ENCODE measurements around the gene CDK14.

DNA sequence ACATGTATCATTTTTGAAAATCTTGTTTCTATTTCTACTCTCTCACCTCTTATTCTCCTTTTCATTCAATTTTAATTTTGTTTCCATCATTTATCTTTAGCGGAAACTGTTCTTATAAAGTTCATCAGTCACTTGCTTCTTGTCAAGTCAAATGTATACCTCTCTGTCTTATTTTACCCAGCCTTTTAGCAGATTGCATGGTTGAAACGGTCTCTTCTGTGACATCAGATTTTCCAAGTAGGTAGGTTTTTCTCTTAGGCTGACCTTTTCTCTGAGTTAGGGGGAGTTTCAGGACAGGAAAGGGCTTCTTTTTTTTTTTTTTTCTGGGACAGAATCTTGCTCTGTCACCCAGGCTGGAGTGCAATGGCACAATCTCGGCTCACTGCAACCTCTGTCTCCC is 195.5 kb downstream of the CDK14 start:
- TF ChIP-seq, protein P1, sequence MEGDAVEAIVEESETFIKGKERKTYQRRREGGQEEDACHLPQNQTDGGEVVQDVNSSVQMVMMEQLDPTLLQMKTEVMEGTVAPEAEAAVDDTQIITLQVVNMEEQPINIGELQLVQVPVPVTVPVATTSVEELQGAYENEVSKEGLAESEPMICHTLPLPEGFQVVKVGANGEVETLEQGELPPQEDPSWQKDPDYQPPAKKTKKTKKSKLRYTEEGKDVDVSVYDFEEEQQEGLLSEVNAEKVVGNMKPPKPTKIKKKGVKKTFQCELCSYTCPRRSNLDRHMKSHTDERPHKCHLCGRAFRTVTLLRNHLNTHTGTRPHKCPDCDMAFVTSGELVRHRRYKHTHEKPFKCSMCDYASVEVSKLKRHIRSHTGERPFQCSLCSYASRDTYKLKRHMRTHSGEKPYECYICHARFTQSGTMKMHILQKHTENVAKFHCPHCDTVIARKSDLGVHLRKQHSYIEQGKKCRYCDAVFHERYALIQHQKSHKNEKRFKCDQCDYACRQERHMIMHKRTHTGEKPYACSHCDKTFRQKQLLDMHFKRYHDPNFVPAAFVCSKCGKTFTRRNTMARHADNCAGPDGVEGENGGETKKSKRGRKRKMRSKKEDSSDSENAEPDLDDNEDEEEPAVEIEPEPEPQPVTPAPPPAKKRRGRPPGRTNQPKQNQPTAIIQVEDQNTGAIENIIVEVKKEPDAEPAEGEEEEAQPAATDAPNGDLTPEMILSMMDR (IDR thresholded peaks at IDR 0.05; ENCODE audit: borderline replicate concordance, extremely low read depth, low read length, poor library complexity, severe bottlenecking), result no peak
- TF ChIP-seq EZH2 (IDR thresholded peaks at IDR 0.05; ENCODE audit: borderline replicate concordance, low read depth, low read length, severe bottlenecking), result no peak

Data from DND-41 (cell line).